ENCODE measurements around the gene TGFBR3. TPM values are rescaled to one million over a fixed set of nuclear protein-coding genes. Genes with fewer than 3 reads are reported as not detected.

The TGFBR3 gene
- total RNA-seq, 2 donors from 2014 or later, result 60.8 to 62.4 TPM

GRCh38 chr1:91640877-91641526 is 244.9 kb downstream of the TGFBR3 start:
- DNase-seq (ENCODE audit: low spot score), result no peak
- Histone ChIP-seq H3K4me1 (ENCODE audit: control insufficient read depth in 1 of 2, low read depth in 2 of 2) (no peaks in the 10 kb centered on the region), H3K27ac (no peak overlapping the region), H3K9me3 (no peaks in the 10 kb centered on the region), H3K4me3 (no peak overlapping the region), H3K36me3 (no peaks in the 10 kb centered on the region), H3K27me3 (replicated peaks; ENCODE audit: insufficient read depth) (no peaks in the 10 kb centered on the region)
- TF ChIP-seq CTCF (IDR thresholded peaks at IDR 0.05), result no peak
- no peak for ATAC-seq (ENCODE audit: insufficient number of reproducible peaks, low FRiP score, low read depth)

GRCh38 chr1:91637539-91637994 is 248.4 kb downstream of the TGFBR3 start:
- Histone ChIP-seq H3K27me3 (replicated peaks; ENCODE audit: insufficient read depth) (no peaks in the 10 kb centered on the region), H3K27ac (no peak overlapping the region), H3K4me3 (no peak overlapping the region), H3K36me3 (no peaks in the 10 kb centered on the region), H3K9me3 (no peaks in the 10 kb centered on the region), H3K4me1 (ENCODE audit: control insufficient read depth in 1 of 2, low read depth in 2 of 2) (no peaks in the 10 kb centered on the region)
- no peak for ATAC-seq (ENCODE audit: insufficient number of reproducible peaks, low FRiP score, low read depth)
- no peak for DNase-seq (ENCODE audit: low spot score)
- no peak for TF ChIP-seq CTCF (IDR thresholded peaks at IDR 0.05)

GRCh38 chr1:91635763-91636162 is 250.2 kb downstream of the TGFBR3 start:
- H3K9me3 ChIP-seq, result no peaks in the 10 kb centered on the region
- H3K4me1 ChIP-seq (ENCODE audit: control insufficient read depth in 1 of 2, low read depth in 2 of 2), result no peaks in the 10 kb centered on the region
- ATAC-seq (ENCODE audit: insufficient number of reproducible peaks, low FRiP score, low read depth) (no peak), DNase-seq (ENCODE audit: low spot score) (no peak)
- H3K4me3 ChIP-seq, result no peak overlapping the region
- H3K27me3 ChIP-seq (replicated peaks; ENCODE audit: insufficient read depth), result no peaks in the 10 kb centered on the region
- TF ChIP-seq CTCF (IDR thresholded peaks at IDR 0.05), result no peak
- H3K36me3 ChIP-seq, result no peaks in the 10 kb centered on the region
- no peak overlapping the region for H3K27ac ChIP-seq

GRCh38 chr1:91633438-91633837 is 252.5 kb downstream of the TGFBR3 start:
- no peak for DNase-seq (ENCODE audit: low spot score)
- ATAC-seq (ENCODE audit: insufficient number of reproducible peaks, low FRiP score, low read depth), result no peak
- Histone ChIP-seq H3K27me3 (replicated peaks; ENCODE audit: insufficient read depth) (no peaks in the 10 kb centered on the region), H3K4me1 (ENCODE audit: control insufficient read depth in 1 of 2, low read depth in 2 of 2) (no peaks in the 10 kb centered on the region), H3K4me3 (no peak overlapping the region), H3K27ac (no peak overlapping the region), H3K36me3 (no peaks in the 10 kb centered on the region), H3K9me3 (no peaks in the 10 kb centered on the region)
- no peak for TF ChIP-seq CTCF (IDR thresholded peaks at IDR 0.05)

GRCh38 chr1:91631718-91632330 is 254.1 kb downstream of the TGFBR3 start:
- Histone ChIP-seq H3K4me1 (ENCODE audit: control insufficient read depth in 1 of 2, low read depth in 2 of 2) (no peaks in the 10 kb centered on the region), H3K27me3 (replicated peaks; ENCODE audit: insufficient read depth) (no peaks in the 10 kb centered on the region), H3K4me3 (no peak overlapping the region), H3K27ac (no peak overlapping the region), H3K9me3 (no peaks in the 10 kb centered on the region), H3K36me3 (no peaks in the 10 kb centered on the region)
- no peak for ATAC-seq (ENCODE audit: insufficient number of reproducible peaks, low FRiP score, low read depth)
- DNase-seq (ENCODE audit: low spot score), result no peak
- TF ChIP-seq CTCF (IDR thresholded peaks at IDR 0.05), result no peak
